Measurements from ENCODE around the gene YRDC. TPM values are rescaled to one million over a fixed set of nuclear protein-coding genes. Genes with fewer than 3 reads are reported as not detected.

Gene YRDC
- total RNA-seq, 4 donors from 2014 or later, result 13.1 to 41.7 (median 26.1) TPM

DNA sequence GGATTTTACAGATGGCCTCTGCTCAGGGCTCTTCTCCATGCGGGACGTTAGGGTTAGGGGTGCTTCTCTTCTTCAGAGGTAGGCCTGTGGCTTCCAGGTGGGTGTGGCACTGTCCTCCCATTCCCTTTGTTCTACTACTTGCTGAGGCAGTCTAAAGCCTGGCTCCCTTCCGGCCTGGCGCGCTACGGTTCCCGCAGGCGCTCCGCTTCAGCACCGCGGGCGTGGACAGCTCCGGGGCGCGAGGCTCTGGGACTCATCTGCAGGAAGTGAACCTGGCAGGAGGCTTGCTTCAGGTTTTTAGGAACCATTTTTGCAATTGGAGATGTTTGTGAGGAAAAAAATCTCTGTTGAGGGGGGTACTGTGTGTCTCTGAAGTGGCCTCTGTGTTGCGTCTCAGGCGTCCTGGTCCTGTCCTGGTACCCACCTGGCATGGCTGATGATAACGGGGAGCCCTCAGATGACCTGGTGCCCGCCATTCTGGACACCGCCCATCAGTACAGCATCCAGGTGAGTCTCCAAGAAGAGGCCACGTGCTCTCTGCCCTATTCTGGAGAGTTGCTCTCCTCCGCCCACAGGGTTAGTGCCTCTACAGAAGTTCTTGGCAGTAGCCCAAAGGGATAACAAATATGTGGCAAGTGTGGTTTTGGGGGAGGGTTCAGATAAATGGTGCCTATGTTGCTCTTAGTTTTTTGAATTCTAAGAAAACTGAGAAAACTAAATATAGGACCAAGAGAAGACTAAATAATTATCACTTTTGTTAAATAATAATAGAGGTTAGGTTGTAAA, 12.5 kb downstream of the YRDC start:
- TF ChIP-seq POLR2AphosphoS5 (IDR thresholded peaks at IDR 0.05), result no peak
- TF ChIP-seq EP300 (IDR thresholded peaks at IDR 0.05), result no peak
- TF ChIP-seq, protein P1, sequence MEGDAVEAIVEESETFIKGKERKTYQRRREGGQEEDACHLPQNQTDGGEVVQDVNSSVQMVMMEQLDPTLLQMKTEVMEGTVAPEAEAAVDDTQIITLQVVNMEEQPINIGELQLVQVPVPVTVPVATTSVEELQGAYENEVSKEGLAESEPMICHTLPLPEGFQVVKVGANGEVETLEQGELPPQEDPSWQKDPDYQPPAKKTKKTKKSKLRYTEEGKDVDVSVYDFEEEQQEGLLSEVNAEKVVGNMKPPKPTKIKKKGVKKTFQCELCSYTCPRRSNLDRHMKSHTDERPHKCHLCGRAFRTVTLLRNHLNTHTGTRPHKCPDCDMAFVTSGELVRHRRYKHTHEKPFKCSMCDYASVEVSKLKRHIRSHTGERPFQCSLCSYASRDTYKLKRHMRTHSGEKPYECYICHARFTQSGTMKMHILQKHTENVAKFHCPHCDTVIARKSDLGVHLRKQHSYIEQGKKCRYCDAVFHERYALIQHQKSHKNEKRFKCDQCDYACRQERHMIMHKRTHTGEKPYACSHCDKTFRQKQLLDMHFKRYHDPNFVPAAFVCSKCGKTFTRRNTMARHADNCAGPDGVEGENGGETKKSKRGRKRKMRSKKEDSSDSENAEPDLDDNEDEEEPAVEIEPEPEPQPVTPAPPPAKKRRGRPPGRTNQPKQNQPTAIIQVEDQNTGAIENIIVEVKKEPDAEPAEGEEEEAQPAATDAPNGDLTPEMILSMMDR (IDR thresholded peaks at IDR 0.05), result no peak
- no peak for TF ChIP-seq POLR2A (IDR thresholded peaks at IDR 0.05)
- DNase-seq (ENCODE audit: low spot score in 2 of 2), result no peak
- Histone ChIP-seq H3K4me1 (peaks cover 24% of the 10 kb centered on the region), H3K4me3 (no peak overlapping the region), H3K36me3 (peaks cover 14% of the 10 kb centered on the region), H3K27ac (no peak overlapping the region), H3K9me3 (no peaks in the 10 kb centered on the region), H3K27me3 (peaks cover 5% of the 10 kb centered on the region)
- WGBS, result 30% methylated on average over 20 of the region's 22 CpGs

DNA sequence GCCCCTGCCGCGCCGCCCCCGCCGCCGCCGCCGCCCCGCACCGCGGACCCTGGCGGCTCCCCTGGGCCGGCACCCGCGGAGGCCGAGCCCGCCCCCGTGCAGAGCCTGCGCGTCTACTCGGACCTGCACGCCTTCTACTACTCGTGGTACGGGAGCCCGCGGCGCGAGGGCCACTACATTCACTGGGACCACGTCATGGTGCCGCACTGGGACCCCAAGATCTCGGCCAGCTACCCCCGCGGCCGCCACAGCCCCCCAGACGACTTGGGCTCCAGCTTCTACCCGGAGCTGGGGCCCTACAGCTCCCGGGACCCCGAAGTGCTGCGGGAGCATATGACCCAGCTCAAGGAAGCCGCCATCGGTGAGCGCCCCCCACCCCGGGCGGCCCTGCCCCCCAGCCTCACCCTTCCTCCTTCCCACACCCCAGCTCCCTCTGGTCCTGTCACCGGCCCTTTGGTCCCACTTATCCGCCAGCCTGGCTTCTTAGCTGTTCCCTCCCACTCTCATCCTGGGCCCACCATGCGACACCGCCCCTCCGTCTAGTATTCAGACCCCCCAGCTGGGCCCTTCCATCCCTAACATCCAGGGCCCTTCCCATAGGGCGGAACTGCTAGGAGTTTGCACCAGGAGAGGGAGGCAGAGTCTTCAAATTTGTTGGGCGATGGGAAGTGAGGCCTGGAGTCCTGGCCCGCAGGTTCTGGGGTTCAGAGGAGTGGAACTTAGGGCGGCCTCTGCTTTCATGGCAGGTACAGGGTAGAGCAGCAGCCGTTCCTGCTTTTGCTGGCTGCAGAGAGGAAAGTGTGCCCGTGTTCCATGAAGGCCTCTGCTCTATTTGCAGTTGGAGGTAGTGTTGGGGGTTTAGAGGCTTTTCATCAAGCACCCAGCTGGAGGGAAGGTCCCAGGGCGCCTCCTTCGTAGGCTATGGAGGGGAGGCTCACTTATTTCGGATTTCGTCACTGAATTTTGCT, 13.4 kb downstream of the YRDC start:
- no peak for DNase-seq (ENCODE audit: low spot score in 2 of 2)
- 25% methylated on average over 12 of the region's 59 CpGs for WGBS
- TF ChIP-seq, protein P1 (IDR thresholded peaks at IDR 0.05), result no peak
- TF ChIP-seq POLR2AphosphoS5 (IDR thresholded peaks at IDR 0.05), result no peak
- no peak for TF ChIP-seq EP300 (IDR thresholded peaks at IDR 0.05)
- no peak for TF ChIP-seq POLR2A (IDR thresholded peaks at IDR 0.05)
- peak overlapping the region; percentile 71 for H3K4me3 ChIP-seq
- peaks cover 8% of the 10 kb centered on the region for H3K36me3 ChIP-seq
- no peaks in the 10 kb centered on the region for H3K9me3 ChIP-seq
- peaks cover 13% of the 10 kb centered on the region for H3K27me3 ChIP-seq
- peaks cover 24% of the 10 kb centered on the region for H3K4me1 ChIP-seq
- no peak overlapping the region for H3K27ac ChIP-seq

GRCh38 chr1:37793773-37794371, 14.1 kb downstream of the YRDC start, which contains the start of gene MANEAL:
MANEAL (plus strand) TSS chr1:37793847; CDS start chr1:37794183, 336 bp downstream.
- no peak for DNase-seq (ENCODE audit: low spot score in 2 of 2)
- H3K36me3 ChIP-seq, result peaks cover 2% of the 10 kb centered on the region
- H3K4me3 ChIP-seq, result peak within 1 kb of the TSS; percentile 71
- H3K9me3 ChIP-seq, result no peaks in the 10 kb centered on the region
- peaks cover 24% of the 10 kb centered on the region for H3K4me1 ChIP-seq
- H3K27ac ChIP-seq, result no peak within 1 kb of the TSS
- WGBS, result no CpG with 5 or more reads among the region's 82 CpGs
- peaks cover 13% of the 10 kb centered on the region for H3K27me3 ChIP-seq
- TF ChIP-seq, protein P1 (IDR thresholded peaks at IDR 0.05), result no peak

DNA sequence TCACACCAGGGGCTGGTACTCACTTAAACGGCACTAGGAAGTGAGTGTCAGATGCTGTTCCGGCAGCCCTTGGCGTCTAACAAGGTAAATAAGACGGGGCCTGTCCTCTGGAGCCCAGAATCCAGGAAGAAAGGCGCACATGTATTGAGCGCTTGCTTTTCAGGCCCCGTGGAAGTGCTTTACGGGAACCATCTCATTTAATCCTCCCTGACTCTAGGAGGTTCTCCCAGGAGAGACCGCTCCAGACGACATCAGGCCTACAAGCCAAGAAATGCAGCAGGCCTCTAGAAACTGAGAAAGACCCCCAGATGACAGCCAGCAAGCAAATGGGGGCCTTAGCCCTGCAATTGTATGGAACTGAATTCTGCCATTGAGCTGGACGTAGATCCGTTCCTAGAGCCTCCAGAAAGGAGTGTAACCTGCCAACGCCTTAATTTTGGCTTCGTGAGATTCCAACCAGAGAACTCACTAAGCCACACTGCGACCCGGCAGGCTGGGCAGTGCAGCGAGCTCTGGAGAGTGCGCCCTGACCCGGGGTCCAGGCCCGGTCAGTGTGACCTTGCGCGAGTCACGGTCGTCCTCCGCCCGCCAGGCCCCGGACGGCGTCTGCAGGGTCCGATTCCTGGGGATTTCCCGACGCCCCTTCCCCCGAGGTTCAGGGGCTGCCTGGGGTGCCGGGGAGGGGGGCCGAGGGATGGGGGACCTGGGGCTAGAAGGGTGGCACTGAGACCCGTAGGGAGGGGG, 14.9 kb downstream of the YRDC start:
- TF ChIP-seq POLR2AphosphoS5 (IDR thresholded peaks at IDR 0.05), result no peak
- no peak for TF ChIP-seq EP300 (IDR thresholded peaks at IDR 0.05)
- TF ChIP-seq, protein P1 (IDR thresholded peaks at IDR 0.05), result no peak
- no peak for TF ChIP-seq POLR2A (IDR thresholded peaks at IDR 0.05)
- Histone ChIP-seq H3K27me3 (peaks cover 14% of the 10 kb centered on the region), H3K36me3 (no peaks in the 10 kb centered on the region), H3K4me3 (peak overlapping the region; percentile 71), H3K9me3 (no peaks in the 10 kb centered on the region), H3K27ac (no peak overlapping the region), H3K4me1 (peaks cover 24% of the 10 kb centered on the region)
- no peak for DNase-seq (ENCODE audit: low spot score in 2 of 2)
- 39% methylated on average over 28 of the region's 36 CpGs for WGBS
